HG02588 (cell line): Measurements from ENCODE around the gene IGF1R.
"Not testable (repeated sequence)": the region's sequence is repeated elsewhere in the genome, so short reads cannot be mapped to it uniquely, and the experiment has no call there.

Experiments used
- ATAC-seq: cut with Tn5 transposase; IDR thresholded peaks from one replicate; pipeline ENCODE4 v1.9.1; 2021; ENCODE audit warnings: mild to moderate bottlenecking, moderate library complexity; ENCODE audit not compliant: unreplicated experiment

Gene IGF1R

DNA sequence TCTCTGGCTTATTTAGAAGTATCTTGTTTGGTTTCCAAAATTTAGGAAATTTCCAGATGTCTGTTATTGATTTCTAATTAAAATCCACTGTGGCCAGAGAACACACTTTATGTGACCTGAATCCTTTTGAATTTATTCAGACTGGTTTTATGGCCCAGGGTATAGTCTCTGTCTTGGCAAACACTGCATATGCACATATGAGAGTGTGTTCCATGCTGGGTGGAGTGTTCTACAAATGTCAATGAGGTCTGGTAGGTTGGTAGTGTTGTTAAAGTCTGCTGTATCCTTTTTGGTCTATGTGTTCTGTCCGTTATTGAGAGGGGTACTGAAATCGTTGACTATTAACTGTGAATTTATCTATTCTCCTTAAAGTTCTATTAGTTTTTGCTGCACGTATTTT lies 329.1 kb downstream of the IGF1R start:
- ATAC-seq: no peak

DNA sequence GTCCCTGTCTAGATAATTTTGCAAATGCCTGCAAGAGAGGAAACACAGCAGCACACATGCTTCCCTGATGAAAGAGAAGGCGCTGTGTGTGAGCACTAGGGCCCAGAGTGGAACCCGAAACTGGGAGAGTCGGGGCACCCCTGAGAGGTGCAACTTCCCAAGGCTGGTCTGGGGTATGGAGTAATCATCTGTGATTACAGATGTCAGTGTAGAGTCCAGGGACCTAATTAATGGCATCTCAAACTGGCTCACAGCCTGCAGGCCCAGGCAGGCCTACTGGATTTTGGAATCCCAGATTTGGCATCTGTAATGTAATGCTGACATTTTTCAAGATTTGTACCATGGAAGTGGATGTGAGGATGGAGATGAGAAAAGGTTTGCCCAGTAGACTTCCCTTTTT lies 329.8 kb downstream of the IGF1R start:
- no peak for ATAC-seq

DNA sequence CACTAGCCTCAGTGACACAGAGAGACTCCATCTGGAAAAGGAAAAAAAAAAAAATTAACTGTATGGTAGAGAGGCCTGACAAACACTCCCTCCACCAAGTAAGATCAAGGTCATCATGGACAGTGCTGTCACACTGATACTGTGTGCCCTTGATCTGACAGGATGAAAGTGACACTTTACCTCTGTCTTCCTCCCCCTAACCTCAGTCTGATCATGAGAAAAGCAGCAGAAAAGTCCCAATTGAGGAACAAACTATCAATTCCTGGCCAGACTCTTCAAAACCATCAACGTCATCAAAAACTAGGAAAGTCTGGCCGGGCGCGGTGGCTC lies 332.5 kb downstream of the IGF1R start:
- ATAC-seq: no peak

DNA sequence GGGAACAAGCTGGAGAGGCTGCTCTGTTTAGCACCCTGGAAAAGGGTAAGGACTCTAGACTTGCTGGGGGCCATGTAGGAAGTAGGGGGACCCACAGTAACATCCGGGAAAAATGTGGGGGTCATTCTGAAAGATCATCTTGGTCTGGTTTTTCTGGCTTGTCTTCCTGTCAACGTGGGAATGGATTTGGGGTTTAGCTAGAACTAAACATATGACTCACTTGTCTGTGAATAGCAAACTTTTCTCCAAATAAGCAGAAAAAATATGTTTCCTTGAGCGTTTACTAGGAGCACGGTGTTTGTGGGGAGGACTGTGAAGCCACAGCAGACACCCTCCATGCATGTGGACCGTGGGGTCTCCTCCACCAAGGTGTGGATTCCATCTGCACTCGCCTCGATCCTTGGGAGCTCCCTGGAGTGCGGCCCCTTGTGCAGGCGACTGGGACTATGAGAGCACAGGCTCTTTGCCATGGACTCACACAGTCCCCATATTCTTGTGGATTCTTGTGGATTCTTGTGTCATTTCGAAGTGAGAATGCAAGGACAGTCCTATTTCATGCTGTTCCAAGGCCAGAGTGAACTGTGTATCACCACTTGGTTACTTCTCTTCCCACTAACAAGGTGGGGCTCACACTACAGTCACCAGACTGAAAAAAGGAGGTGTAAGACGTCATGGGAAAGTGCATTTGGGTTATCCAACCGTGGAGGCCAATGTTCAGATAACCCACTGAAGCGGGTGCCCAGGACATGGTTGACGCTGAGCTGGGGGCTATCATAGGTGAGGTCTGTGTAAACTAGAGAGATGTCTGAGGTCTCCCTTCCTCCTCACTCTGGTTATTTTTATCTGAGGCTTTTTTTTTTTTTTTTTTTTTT lies 333.7 kb downstream of the IGF1R start:
- no peak for ATAC-seq

DNA sequence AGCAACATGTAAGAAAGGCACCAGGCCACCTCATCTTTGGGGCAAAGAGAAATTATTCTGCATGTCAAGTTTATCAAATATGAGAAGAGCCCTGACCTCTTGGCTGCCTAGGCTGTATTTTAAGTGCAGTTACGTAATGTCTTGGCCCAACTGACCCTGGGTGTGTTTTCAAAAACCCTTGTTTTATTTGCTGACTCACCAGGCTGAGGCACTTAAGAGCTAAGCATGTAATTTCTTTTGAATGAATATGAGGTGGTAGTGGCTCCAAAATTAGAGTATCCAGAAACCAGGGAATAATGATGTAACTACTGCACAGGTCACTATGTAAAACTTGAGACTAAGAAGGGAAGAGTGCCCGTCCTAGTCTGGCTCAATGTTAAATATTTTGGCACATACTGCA lies 335.0 kb downstream of the IGF1R start:
- no peak for ATAC-seq

DNA sequence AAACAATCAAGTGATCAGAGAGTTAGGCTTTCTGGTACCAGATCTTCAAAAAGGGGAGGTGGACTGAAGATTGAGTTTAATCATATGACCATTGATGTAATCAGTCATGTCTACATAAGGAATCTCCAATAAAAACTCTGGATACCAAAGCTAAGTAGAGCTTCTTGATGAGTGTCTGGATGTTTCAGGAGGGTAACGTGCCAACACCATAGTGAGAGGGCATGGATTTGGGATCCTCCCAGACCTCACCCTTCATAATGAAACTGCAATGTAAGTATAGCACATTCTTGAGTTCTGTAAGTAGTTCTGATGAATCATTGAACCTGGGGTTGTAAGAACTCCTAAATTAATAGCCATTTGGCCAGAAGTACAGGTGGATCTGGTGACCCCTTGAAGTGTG lies 337.9 kb downstream of the IGF1R start:
- ATAC-seq: no peak

DNA sequence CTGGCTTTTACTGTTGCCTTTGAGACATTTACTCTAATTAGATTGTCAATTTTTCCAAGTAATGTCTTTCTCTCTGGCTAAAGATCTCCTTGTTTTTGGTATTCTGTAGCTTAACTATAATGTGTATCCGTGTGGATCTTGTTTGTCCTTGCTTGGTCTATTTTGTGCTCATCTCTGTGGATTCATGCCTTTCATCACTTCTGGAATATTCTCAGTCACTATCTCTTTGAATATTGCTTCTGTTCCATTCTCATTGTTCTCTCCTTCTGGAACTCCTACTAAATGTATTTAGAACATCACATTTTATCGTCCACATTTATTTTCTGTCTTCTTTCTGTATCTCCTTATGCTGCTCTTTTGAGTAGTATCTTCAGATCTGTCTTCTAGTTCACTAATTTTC lies 346.6 kb downstream of the IGF1R start:
- no peak for ATAC-seq

DNA sequence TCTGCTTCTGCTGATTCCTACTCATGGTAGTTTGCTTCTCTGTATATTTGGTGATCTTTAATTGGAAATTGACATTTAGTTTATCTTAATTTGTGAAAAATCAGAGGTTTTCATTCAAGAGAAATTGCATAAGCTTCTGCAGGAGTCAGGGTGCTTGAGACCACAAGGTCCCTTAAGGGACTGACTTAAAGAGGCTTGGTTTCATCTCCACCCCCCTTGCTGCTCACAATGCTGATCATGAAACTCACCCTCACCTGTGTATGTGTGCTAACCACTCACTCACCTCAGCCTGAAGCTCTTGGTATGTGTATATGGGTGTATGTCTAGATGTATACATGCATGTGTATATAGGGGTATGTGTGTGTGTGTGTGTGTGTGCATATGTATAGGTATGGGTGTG lies 347.8 kb downstream of the IGF1R start:
- ATAC-seq: no peak

DNA sequence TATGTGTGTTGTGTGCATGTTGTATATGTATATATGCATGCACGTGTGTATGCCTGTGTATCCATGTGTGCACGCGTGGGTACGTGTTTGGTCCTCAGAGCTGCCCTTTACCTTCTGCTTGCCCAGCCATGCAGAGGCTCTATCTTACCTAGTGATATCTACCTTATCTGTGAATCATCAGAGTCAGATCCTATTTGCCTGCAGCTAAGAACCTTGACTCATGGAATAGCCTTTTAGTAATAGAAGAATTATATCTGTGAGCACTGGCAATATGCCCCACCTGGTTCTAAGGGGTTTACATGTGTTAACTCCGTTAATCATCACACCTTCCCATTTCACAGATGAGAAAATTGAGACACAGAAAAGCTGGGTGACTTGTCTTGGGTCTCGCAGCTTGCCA lies 348.3 kb downstream of the IGF1R start:
- ATAC-seq: no peak

DNA sequence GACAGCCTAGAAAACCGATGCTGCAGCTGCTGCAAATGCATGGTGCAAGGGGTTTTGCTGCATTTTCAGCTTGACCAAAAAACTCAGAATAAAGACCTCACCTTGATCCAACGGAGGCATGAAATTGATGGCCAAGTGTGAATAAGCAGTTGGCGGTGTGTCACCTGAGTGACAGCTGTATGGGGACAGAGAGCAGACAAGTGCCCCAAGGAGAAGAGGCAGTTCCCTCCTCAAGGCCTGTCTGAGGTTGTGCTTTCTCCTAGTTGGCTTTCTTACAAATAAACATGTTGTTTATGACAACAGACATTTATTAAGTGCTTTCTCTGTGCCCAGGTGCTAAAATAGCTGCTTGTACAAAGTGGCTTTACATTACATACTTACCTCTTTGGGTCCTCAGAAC lies 349.0 kb downstream of the IGF1R start:
- no peak for ATAC-seq

DNA sequence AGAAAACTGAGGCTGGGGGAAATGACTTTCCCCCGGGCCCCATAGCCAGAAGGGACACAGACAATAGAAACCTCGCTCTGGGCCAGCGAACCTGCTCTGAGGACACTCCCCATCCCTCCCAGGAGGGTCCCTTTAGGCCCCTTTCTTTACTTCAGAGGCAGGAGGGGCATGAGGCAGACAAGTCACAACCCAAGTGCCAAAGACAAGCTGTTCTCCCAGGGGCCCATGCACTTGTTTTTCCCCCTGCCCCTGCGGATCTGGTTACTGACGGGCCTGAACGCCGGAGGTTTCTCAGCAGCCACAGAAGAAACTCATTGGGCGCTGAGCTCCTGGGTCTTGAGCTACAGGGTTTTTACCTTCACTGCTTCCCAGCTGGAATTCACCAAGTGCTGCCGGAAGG lies 349.4 kb downstream of the IGF1R start:
- no peak for ATAC-seq

DNA sequence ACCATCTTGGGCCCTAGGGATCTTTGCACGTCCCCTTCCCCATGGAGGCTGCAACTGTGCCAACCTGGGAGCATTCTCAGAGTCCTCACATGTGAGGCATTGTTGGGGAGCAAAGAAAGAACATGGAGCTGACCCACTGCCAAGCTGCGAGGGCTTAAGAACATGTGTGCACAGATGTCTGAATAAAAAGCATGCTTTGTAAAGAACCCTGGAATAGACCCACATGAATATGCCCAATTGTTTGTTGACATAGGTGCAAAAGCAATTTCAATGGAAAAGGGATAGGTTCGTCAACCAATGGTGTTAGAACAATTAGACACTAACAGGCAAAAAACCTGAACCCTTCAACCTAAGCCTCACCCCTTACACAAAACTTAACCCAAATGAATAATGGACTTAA lies 349.9 kb downstream of the IGF1R start:
- ATAC-seq: no peak

DNA sequence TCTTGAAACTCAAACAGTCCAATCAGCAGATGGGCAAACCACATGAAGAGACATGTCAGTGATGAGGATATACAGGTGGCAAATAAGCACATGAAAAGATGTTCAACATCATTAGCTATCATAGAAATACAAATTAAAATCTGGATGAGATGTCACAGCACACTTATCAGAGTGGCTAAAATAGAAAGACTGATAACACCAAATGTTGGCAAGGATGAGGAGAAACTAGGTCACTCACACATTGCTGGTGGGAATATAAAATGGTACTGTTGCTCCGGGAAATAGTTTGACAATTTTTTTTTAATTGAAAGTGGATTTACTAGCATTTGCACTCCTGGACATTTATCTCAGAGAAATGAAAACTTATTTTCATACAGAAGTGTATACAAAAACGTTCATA lies 350.9 kb downstream of the IGF1R start:
- no peak for ATAC-seq

DNA sequence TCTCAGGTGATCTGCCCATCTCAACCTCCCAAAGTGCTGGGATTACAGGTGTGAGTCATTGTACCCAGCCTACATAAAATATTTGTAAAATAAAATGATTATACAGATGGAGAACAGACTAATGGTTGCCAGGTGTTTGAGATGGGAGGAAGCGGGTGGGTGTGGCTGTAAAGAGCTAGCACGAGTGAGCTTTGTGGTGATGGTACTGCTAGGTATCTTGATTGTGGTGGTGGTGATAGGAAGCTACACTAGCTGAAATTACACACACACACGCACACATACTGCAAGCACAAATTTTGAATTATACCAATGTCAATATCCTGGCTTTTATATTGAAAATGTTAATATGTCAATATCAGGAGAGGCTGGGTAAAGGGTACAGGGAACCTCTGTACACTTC lies 353.9 kb downstream of the IGF1R start:
- ATAC-seq: no peak

DNA sequence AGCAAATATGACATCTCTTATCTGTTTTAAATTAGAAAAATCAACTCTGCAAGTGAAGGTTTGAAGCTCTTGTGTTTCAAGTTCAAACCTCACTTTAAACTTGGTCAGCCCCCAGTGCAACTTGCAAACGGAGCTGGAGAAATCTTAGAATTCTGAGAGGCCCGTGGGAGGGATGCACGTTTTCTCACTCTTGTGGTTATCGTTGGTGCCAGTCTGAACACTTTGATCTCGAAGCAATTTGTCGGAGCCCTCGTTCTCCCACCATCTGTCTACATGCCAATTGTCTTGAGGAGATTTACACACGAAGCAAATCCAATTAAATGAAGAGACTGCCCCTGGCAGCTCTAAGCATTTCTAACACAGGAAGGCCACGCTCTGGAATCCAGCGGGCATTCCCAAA lies 355.0 kb downstream of the IGF1R start:
- not testable (repeated sequence) for ATAC-seq

DNA sequence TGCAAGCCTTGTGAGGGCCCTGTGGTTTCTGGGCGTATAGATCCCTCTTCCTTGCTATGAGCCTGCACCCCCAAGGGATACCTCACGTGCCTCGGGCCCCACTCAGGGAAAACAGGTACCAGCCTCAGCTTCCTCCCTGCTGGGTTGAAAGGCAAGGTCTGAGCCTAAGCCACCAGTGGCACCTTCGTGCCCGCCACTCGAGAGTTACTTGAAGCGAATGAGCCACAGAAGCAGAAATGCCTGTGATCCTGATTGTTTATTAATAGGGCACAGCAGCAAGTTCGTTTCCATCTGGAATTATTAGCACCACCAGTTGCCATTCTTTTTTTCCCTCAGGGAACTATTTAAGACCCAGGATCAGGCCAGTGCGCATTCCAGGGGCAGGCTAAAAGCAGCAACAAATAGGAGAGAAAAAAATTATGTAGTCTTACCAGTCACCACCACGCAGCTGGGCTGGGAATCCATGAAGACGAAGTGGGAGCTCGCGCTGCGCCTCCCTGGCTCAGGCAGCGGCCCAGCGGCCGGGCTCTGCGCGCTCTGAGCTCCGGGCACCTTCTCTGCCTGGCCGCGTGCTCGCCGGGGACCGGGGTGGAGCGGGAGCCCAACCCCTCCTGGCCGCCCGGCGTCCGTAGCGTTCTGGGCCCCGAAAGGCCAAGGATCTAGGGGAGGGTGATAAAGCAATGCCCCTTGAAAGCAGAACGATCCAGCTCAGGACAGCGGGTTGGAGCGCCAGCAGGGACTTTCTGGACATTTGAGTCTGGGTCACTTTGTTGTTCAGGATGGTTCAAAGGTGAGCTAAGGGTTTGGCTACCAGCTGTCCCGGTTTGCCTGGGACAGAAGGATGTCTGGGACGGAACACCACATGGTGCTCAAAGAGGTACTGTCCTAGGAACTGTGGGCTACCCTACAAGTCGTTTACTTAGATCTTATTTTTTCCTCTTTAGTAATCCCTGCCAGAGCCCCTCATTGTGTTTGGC lies 356.9 kb downstream of the IGF1R start:
- not testable (repeated sequence) for ATAC-seq

DNA sequence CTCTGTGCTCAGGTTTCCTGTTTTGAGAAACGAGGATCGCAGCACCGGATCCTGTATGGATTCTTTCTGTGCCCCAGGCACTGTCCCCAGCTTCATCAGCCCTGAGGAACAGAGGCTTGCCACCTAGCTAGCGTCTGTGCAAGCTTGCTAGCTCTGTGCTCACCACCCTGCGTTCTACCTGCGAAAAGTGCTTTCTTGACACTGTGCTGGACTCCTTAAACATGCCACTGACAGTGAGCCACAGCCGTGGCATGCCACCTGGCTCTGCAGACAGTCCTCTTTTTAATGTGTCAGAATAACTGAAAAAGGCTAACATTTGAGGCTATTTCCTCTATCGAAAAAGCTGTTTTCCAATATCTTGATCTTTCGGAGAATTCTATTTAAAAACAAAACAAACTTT lies 357.8 kb downstream of the IGF1R start:
- ATAC-seq: no peak

DNA sequence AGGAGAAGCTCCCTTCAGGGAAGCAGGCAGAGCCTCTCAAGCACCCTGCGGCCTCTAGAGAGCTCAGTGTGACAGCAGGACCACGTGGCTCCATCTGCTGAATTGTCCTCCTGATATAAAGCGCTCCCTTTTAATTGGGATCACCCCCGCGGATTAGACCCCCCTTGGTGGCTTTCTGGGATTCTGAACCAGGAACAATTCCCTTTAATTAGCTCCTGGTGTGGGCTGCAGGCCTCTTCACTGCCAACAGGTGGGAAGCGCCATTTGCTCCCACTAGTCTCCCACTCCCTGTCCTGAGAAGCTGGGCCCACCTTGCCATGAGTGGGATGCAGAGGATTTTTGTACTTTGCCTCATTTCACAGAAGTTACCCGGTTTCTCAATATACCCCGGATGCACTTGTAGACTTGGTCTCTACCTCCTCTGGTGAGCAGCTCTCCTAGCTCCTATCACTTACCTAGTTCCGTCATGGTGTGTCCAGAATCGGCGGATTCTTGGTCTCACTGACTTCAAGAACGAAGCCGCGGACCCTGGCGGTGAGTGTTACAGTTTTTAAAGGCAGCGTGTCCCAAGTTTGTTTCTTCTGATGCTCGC lies 358.7 kb downstream of the IGF1R start:
- ATAC-seq: no peak

DNA sequence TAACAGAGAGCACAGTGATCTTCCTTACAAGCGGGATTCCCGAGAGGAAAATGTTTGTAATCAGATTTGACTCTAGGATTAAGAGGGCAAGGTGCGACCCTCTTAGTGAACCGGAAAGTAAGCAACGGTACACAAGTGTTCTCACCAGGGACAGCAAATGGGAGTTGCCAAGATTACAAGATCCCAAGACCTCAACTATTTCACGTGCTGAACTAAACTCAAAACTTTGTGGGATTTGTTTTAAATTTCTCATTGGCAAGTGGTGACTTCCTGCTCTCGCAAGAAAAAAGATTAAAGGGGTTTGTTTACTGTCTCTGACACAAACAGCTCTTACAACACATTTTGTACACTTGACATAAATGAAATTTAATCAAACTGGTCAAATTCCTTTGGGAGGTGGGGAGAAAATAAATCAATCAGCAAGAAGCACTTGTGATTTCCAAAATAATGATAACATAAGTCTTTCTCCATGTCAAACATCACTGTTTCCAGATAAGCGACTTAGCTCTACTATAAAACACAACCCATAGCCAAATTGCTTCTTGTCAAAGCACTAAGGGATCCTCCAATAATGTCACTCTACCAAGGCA lies 361.5 kb downstream of the IGF1R start:
- no peak for ATAC-seq

DNA sequence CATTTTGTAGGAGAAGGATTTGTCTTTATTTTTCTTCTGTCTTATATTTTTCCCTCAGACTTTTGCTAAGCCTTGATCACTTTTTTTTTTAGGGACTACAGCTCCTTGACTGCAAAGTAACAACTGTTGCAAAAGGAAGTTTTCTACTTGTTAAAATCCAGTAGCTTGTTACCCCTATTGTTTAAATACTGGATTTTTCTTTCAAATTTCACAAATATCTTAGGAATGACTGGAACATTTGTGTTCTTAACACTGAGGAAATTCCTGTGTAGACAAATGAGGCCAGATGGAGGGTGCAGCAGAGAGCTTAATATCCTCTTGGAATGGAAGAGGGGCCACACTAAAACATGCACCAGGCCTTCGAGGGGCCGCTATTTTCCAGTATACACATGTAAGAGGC lies 362.4 kb downstream of the IGF1R start:
- ATAC-seq: no peak
